ENCODE results near the gene POLDIP2. TPM values are rescaled to one million over a fixed set of nuclear protein-coding genes. Genes with fewer than 3 reads are reported as not detected.

POLDIP2 gene
- total RNA-seq, 2 experiments from 2014 or later, result 74.6 to 76.5 TPM

- H3K36me3 Mint-ChIP-seq (ENCODE audit: low read depth), result peaks cover 13% of the 10 kb centered on the region
- CTCF ChIA-PET, result interaction anchor here (1.4 kb wide), 1 partner anchor 9 kb away, joined by 3 read pairs; the partner anchor contains the start of gene TMEM97
- no peak overlapping the region for H3K4me3 Mint-ChIP-seq
- H3K4me1 Mint-ChIP-seq (ENCODE audit: low read depth), result peaks cover 21% of the 10 kb centered on the region
- H3K9me3 Mint-ChIP-seq, result no peaks in the 10 kb centered on the region
- no peaks in the 10 kb centered on the region for H3K27me3 Mint-ChIP-seq (ENCODE audit: low read depth)
- intact Hi-C loops (cut with micrococcal nuclease), result loop anchor here (10.0 kb wide), 1 partner anchor 54 kb away; no protein-coding TSS in a partner anchor
- H3K27ac Mint-ChIP-seq, result no peak overlapping the region
- no peak for DNase-seq
Observed at GRCh38 chr17:28328325-28328724, 29.0 kb downstream of the POLDIP2 start.

GRCh38 chr17:28327709-28328108 lies 29.6 kb downstream of the POLDIP2 start:
- H3K4me3 Mint-ChIP-seq, result no peak overlapping the region
- H3K27ac Mint-ChIP-seq, result no peak overlapping the region
- peaks cover 13% of the 10 kb centered on the region for H3K36me3 Mint-ChIP-seq (ENCODE audit: low read depth)
- H3K27me3 Mint-ChIP-seq (ENCODE audit: low read depth), result no peaks in the 10 kb centered on the region
- no peaks in the 10 kb centered on the region for H3K9me3 Mint-ChIP-seq
- peaks cover 21% of the 10 kb centered on the region for H3K4me1 Mint-ChIP-seq (ENCODE audit: low read depth)
- CTCF ChIA-PET, result no interaction called here
- intact Hi-C loops (cut with micrococcal nuclease), result loop anchor here (1.0 to 10.0 kb wide), 2 partner anchors 8 to 53 kb away; partner anchors contain the start of genes IFT20 and TNFAIP1
- DNase-seq, result no peak

GRCh38 chr17:28327031-28327607 lies 30.2 kb downstream of the POLDIP2 start:
- CTCF ChIA-PET, result no interaction called here
- Mint-ChIP-seq H3K4me3 (no peak overlapping the region), H3K27ac (peak overlapping the region; percentile 50), H3K9me3 (no peaks in the 10 kb centered on the region), H3K36me3 (ENCODE audit: low read depth) (peaks cover 16% of the 10 kb centered on the region), H3K27me3 (ENCODE audit: low read depth) (no peaks in the 10 kb centered on the region), H3K4me1 (ENCODE audit: low read depth) (peaks cover 19% of the 10 kb centered on the region)
- DNase-seq, result peak; percentile 41
- intact Hi-C loops (cut with micrococcal nuclease), result loop anchor here (1.0 to 10.0 kb wide), 2 partner anchors 8 to 52 kb away; partner anchors contain the start of genes IFT20 and TNFAIP1

GRCh38 chr17:28326114-28326513 lies 31.2 kb downstream of the POLDIP2 start:
- no peaks in the 10 kb centered on the region for H3K9me3 Mint-ChIP-seq
- peaks cover 18% of the 10 kb centered on the region for H3K36me3 Mint-ChIP-seq (ENCODE audit: low read depth)
- peaks cover 22% of the 10 kb centered on the region for H3K4me1 Mint-ChIP-seq (ENCODE audit: low read depth)
- no peak overlapping the region for H3K27ac Mint-ChIP-seq
- no peak overlapping the region for H3K4me3 Mint-ChIP-seq
- no peak for DNase-seq
- intact Hi-C loops (cut with micrococcal nuclease), result loop anchor here (10.0 kb wide), 1 partner anchor 51 kb away; no protein-coding TSS in a partner anchor
- H3K27me3 Mint-ChIP-seq (ENCODE audit: low read depth), result no peaks in the 10 kb centered on the region
- CTCF ChIA-PET, result interaction anchor here (0.7 to 1.0 kb wide), 2 partner anchors 9 to 20 kb away, joined by 3 read pairs; partner anchors contain the start of genes IFT20 and TNFAIP1

- Mint-ChIP-seq H3K9me3 (no peaks in the 10 kb centered on the region), H3K36me3 (ENCODE audit: low read depth) (peaks cover 23% of the 10 kb centered on the region)
Observed at GRCh38 chr17:28325211-28325610, 32.1 kb downstream of the POLDIP2 start.

GRCh38 chr17:28324781-28325180 lies 32.5 kb downstream of the POLDIP2 start:
- CTCF ChIA-PET, result no interaction called here
- Mint-ChIP-seq H3K36me3 (ENCODE audit: low read depth) (peaks cover 27% of the 10 kb centered on the region), H3K4me3 (no peak overlapping the region), H3K4me1 (ENCODE audit: low read depth) (peaks cover 33% of the 10 kb centered on the region), H3K9me3 (no peaks in the 10 kb centered on the region), H3K27me3 (ENCODE audit: low read depth) (no peaks in the 10 kb centered on the region), H3K27ac (no peak overlapping the region)
- DNase-seq, result no peak
- intact Hi-C loops (cut with micrococcal nuclease), result loop anchor here (10.0 kb wide), 1 partner anchor 50 kb away; no protein-coding TSS in a partner anchor

More at GRCh38 chr17:28325211-28325610, 32.1 kb downstream of the POLDIP2 start:
- no peak for DNase-seq
- no peaks in the 10 kb centered on the region for H3K27me3 Mint-ChIP-seq (ENCODE audit: low read depth)
- peaks cover 29% of the 10 kb centered on the region for H3K4me1 Mint-ChIP-seq (ENCODE audit: low read depth)
- CTCF ChIA-PET, result interaction anchor here (1.0 kb wide), 1 partner anchor 10 kb away, joined by 3 read pairs; the partner anchor contains the start of genes IFT20 and TNFAIP1
- no peak overlapping the region for H3K4me3 Mint-ChIP-seq
- intact Hi-C loops (cut with micrococcal nuclease), result loop anchor here (10.0 kb wide), 1 partner anchor 50 kb away; no protein-coding TSS in a partner anchor
- H3K27ac Mint-ChIP-seq, result no peak overlapping the region

GRCh38 chr17:28324267-28324745 lies 33.0 kb downstream of the POLDIP2 start:
- Mint-ChIP-seq H3K36me3 (ENCODE audit: low read depth) (peaks cover 27% of the 10 kb centered on the region), H3K27ac (no peak overlapping the region), H3K9me3 (no peaks in the 10 kb centered on the region), H3K4me3 (no peak overlapping the region), H3K4me1 (ENCODE audit: low read depth) (peaks cover 33% of the 10 kb centered on the region), H3K27me3 (ENCODE audit: low read depth) (no peaks in the 10 kb centered on the region)
- intact Hi-C loops (cut with micrococcal nuclease), result loop anchor here (10.0 kb wide), 1 partner anchor 50 kb away; no protein-coding TSS in a partner anchor
- no peak for DNase-seq
- CTCF ChIA-PET, result no interaction called here

GRCh38 chr17:28320215-28321061 lies 36.9 kb downstream of the POLDIP2 start:
- H3K27ac Mint-ChIP-seq, result no peak overlapping the region
- peaks cover 24% of the 10 kb centered on the region for H3K4me1 Mint-ChIP-seq (ENCODE audit: low read depth)
- CTCF ChIA-PET, result interaction anchor here (0.6 to 2.0 kb wide), 5 partner anchors 9 to 76 kb away, joined by 3 to 6 read pairs (median 3); partner anchors contain the start of genes IFT20 and TNFAIP1
- peak overlapping the region; percentile 81 for H3K4me3 Mint-ChIP-seq
- peaks cover 15% of the 10 kb centered on the region for H3K36me3 Mint-ChIP-seq (ENCODE audit: low read depth)
- intact Hi-C loops (cut with micrococcal nuclease), result loop anchor here (10.0 kb wide), 1 partner anchor 46 kb away; no protein-coding TSS in a partner anchor
- no peak for DNase-seq
- no peaks in the 10 kb centered on the region for H3K27me3 Mint-ChIP-seq (ENCODE audit: low read depth)
- no peaks in the 10 kb centered on the region for H3K9me3 Mint-ChIP-seq

GRCh38 chr17:28319598-28319935 lies 37.8 kb downstream of the POLDIP2 start:
- Mint-ChIP-seq H3K27ac (peak overlapping the region; percentile 75), H3K27me3 (ENCODE audit: low read depth) (no peaks in the 10 kb centered on the region), H3K4me1 (ENCODE audit: low read depth) (peaks cover 24% of the 10 kb centered on the region), H3K4me3 (peak overlapping the region; percentile 81), H3K36me3 (ENCODE audit: low read depth) (peaks cover 15% of the 10 kb centered on the region), H3K9me3 (no peaks in the 10 kb centered on the region)
- intact Hi-C loops (cut with micrococcal nuclease), result loop anchor here (1.0 to 5.0 kb wide), 6 partner anchors 16 to 233 kb away; partner anchors contain the start of genes IFT20, POLDIP2, TNFAIP1 and UNC119
- CTCF ChIA-PET, result interaction anchor here (0.6 to 2.0 kb wide), 4 partner anchors 9 to 68 kb away, joined by 3 to 6 read pairs (median 4); partner anchors contain the start of genes IFT20 and TNFAIP1
- DNase-seq, result no peak

GRCh38 chr17:28318759-28319597 lies 38.3 kb downstream of the POLDIP2 start, which contains the start of gene TMEM97:
Gene TMEM97, plus strand, starts transcription at chr17:28319200. Its CDS starts 40 bp downstream, at chr17:28319240.
- peak within 1 kb of the TSS; percentile 81 for H3K4me3 Mint-ChIP-seq
- no peaks in the 10 kb centered on the region for H3K9me3 Mint-ChIP-seq
- DNase-seq, result peak; percentile 95
- H3K27ac Mint-ChIP-seq, result peak within 1 kb of the TSS; percentile 75
- intact Hi-C loops (cut with micrococcal nuclease), result loop anchor here (1.0 to 5.0 kb wide), 6 partner anchors 16 to 233 kb away; partner anchors contain the start of genes IFT20, POLDIP2, TNFAIP1 and UNC119
- CTCF ChIA-PET, result interaction anchor here (0.8 to 2.0 kb wide), 3 partner anchors 10 to 67 kb away, joined by 3 to 6 read pairs (median 3); partner anchors contain the start of genes IFT20 and TNFAIP1
- peaks cover 15% of the 10 kb centered on the region for H3K36me3 Mint-ChIP-seq (ENCODE audit: low read depth)
- peaks cover 24% of the 10 kb centered on the region for H3K4me1 Mint-ChIP-seq (ENCODE audit: low read depth)
- H3K27me3 Mint-ChIP-seq (ENCODE audit: low read depth), result no peaks in the 10 kb centered on the region
